Epithelial cell of proximal tubule (primary cell): Measurements from ENCODE around the gene TATDN3. TPM values are rescaled to one million over a fixed set of nuclear protein-coding genes. Genes with fewer than 3 reads are reported as not detected.

Source experiments
- DNase-seq: peaks from one replicate; pipeline ENCODE4 v3.0.0-alpha.2; 2011; ENCODE audit warnings: low read depth
- H3K4me3 ChIP-seq: 2 replicates; pipeline ENCODE4 v1.5.1; 2011; ENCODE audit warnings: low read depth, mild to moderate bottlenecking, low read length
- total RNA-seq: library from RNA; depleted of rRNA; stranded (reverse); fragments of >200 nt; gene quantifications from 2 replicates; pipeline ENCODE4 v1.2.3, GENCODE V29; 2015
- TF ChIP-seq, protein P1 (sequence below): conservative IDR thresholded peaks from 2 replicates; pipeline ENCODE4 v1.5.1; 2012; ENCODE audit warnings: low read depth, mild to moderate bottlenecking, low read length

Gene TATDN3
- total RNA-seq, 1 donor from 2014 or later, result 12.9 TPM

DNA sequence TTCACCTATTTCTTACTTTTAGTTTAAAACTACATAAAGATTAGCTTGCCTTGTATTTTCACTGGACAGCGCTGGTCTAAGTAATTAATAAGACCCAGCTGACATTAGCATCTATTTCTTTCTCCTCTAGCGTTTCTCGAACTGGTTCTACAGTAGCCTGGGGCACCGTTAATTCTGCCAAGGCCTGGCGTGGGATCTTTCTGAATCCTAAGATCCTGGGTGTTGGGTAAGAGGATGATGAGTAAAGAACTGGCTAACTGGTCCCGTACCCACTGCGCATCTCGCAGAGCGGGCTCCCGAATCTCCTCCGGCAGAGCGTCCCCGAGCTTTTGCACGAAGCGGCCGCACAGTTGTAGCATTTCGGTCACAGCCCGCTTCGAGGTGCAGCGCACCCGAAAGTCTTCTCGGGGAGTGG is 426 bp upstream of the TATDN3 start:
- TF ChIP-seq, protein P1, sequence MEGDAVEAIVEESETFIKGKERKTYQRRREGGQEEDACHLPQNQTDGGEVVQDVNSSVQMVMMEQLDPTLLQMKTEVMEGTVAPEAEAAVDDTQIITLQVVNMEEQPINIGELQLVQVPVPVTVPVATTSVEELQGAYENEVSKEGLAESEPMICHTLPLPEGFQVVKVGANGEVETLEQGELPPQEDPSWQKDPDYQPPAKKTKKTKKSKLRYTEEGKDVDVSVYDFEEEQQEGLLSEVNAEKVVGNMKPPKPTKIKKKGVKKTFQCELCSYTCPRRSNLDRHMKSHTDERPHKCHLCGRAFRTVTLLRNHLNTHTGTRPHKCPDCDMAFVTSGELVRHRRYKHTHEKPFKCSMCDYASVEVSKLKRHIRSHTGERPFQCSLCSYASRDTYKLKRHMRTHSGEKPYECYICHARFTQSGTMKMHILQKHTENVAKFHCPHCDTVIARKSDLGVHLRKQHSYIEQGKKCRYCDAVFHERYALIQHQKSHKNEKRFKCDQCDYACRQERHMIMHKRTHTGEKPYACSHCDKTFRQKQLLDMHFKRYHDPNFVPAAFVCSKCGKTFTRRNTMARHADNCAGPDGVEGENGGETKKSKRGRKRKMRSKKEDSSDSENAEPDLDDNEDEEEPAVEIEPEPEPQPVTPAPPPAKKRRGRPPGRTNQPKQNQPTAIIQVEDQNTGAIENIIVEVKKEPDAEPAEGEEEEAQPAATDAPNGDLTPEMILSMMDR, result no peak
- DNase-seq, result no peak
- H3K4me3 ChIP-seq, result peak overlapping the region; percentile 68

DNA sequence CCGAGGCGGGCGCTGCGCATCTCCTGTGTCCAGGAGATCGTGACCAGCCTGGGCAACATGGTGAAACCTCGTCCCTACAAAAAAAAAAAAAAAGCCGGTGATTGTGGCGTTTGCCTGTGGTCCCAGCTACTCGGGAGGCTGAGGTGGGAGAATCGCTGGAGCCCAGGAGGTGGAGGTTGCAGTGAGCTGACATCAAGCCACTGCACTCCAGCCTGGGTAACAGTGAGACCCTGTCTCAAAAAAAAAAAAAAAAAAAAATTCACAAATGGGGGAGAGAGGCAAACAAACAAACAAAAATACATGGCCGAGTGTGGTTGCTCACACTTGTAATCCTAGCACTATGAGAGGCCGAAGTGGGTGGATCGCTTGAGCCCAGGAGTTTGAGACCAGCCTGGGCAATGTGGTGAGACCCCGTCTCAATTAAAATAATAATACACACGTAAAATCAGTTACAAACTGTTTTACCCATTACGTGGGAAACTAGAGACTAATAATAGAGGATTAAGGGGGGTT is 758 bp downstream of the TATDN3 start:
- H3K4me3 ChIP-seq, result peak overlapping the region; percentile 68
- no peak for DNase-seq
- TF ChIP-seq, protein P1, result no peak

DNA sequence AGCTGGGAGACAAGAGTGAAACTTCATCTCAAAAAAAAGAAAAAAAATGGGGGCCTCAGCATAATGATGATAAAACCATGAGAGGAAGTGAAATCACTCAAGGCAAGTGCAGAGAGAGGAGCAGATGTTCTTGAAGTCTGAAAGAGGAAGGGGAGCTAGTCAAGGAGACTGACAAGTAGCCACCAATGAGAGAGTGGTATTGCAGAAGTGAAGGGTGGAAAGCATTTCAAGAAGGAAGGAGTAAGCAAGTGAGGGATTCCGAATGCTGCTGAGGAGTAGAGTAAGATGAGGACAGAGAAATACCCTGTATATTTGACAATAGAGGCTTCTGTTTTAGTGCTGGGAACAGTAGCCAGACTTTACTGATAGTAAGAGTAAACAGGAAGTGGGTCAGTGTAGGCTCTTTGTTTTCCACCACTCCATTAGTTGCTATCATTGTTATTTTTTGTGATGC is 2.9 kb downstream of the TATDN3 start:
- DNase-seq, result no peak
- H3K4me3 ChIP-seq, result no peak overlapping the region
- TF ChIP-seq, protein P1, result no peak

DNA sequence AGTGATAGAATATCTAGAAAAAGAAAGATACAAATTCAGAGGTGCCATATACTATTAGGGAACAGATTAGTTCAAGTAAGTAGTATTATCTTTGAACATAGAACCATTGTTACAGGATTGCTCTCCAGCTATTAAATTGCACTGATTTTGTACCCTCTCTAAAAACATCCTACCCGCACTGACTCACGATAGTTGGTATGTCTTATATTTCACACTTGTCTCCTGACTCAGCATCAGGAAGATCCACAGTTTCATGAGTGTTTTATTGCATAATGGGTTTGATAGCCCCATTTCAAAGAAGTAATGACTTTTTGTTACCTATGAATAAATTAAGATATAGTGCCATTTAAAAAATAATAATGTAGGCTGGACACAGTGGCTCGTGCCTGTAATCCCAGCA is 6.0 kb downstream of the TATDN3 start:
- TF ChIP-seq, protein P1, result no peak
- no peak overlapping the region for H3K4me3 ChIP-seq
- DNase-seq, result no peak

DNA sequence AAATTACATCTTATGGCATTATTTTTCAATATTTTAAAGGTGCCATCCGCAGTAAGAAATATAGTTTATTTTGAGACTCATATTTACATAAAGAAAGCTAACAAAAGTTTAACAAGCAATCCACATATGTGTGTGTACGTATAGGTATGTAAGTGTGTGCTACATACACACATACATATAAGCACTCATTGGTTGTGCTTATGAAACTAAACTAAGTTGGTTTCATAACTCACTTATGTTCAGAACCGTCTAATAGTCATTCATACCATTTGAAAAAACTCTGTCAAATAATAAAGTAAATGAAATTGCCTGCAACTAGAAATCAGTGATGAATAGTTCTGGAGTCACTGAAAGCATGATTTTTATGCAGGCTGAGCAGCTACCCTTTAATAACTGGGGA is 14.1 kb downstream of the TATDN3 start:
- no peak overlapping the region for H3K4me3 ChIP-seq
- no peak for DNase-seq
- TF ChIP-seq, protein P1, result no peak

DNA sequence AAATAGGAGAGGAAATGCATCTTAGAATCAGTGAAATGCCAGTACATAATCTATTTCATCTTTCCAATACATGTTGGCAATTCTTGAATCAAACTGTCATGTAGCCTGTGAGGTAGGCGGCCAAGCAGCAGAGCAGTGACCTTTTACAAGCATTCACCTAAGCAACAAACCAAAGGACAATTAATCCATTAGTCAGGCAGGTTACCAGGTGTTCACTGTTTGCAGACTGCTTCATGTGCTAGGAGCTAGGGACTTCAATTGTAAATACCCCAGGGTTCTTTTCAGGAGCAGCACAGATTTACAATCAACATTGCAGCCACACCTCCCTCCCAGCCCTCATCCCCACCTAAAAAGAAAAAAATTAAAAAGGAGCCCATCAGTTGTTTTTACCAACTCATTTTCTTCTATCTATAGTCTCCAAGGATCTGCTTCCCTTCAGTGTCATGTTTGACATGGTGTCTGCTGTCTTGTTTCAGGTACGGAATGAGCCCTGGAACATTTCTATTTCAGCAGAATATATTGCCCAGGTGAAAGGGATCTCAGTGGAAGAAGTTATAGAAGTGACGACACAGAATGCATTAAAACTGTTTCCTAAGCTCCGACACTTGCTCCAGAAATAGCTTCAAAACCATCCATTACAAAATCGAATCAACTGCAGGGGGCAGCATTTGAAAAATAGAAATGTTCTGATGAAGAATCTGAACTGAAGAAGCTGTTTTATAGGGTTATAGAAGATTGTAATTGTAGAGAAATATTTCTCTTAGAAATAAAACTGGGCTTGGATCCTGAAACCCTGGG is 23.0 kb downstream of the TATDN3 start:
- TF ChIP-seq, protein P1, result peak; percentile 53
- no peak overlapping the region for H3K4me3 ChIP-seq
- no peak for DNase-seq
